ENCODE data around the gene TXNRD3. TPM values are rescaled to one million over a fixed set of nuclear protein-coding genes. Genes with fewer than 3 reads are reported as not detected.

The TXNRD3 gene
- total and polyA plus RNA-seq, 10 donors: 3.7 to 12.9 (median 6.5) TPM

DNA sequence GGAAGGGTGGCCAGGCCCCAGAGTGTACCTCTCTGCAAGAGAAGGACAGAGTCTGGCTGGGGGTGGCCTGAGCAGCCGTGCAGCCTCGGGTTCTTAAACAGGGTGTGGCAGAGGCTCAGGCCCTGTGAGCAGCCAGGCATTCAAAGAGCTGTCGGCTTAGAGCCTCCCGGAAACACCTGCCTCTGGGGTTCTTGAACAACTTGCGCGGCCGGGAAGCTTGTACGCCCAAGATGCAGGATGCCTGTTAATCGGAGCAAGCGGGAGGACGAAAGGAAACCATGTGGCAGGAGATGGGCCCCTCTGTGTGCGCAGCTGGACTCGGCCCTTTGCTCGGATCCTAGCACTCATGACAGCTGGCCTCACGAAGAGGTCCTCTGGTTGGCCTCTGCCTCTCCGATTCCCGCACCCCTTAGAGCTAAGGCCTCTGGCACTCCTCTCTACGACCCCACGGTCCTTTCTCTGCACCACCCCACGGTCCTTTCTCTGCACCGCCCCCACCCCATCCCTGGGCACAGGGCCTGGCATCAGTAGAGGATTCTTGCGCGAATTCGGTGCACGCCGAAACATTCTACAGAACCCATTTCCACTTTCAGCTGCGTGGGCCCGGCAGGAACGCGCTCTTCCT lies 23.9 kb upstream of the TXNRD3 start:
- H3K36me3 ChIP-seq: no peaks in the 10 kb centered on the region
- H3K27me3 ChIP-seq (replicated peaks in 1 of 7): peaks cover 0 to 33% (median 0%) of the 10 kb centered on the region in 7 donors
- WGBS, 5 donors: 19 to 35% (median 29%) methylated on average over 20 to 30 of the region's 30 CpGs
- peak; percentile 70 for DNase-seq
- no peak overlapping the region for H3K27ac ChIP-seq
- intact Hi-C loops (cut with DNase I; ENCODE audit: low total_unique reads): loop anchor here (5.0 kb wide), 1 partner anchor 868 kb away; no protein-coding TSS in a partner anchor
- peaks cover 0 to 11% (median 8%) of the 10 kb centered on the region in 8 donors for H3K9me3 ChIP-seq
- no peak for TF ChIP-seq POLR2AphosphoS5 (IDR thresholded peaks at IDR 0.05)
- no peak for TF ChIP-seq POLR2A (IDR thresholded peaks at IDR 0.05)
- TF ChIP-seq, protein P1, sequence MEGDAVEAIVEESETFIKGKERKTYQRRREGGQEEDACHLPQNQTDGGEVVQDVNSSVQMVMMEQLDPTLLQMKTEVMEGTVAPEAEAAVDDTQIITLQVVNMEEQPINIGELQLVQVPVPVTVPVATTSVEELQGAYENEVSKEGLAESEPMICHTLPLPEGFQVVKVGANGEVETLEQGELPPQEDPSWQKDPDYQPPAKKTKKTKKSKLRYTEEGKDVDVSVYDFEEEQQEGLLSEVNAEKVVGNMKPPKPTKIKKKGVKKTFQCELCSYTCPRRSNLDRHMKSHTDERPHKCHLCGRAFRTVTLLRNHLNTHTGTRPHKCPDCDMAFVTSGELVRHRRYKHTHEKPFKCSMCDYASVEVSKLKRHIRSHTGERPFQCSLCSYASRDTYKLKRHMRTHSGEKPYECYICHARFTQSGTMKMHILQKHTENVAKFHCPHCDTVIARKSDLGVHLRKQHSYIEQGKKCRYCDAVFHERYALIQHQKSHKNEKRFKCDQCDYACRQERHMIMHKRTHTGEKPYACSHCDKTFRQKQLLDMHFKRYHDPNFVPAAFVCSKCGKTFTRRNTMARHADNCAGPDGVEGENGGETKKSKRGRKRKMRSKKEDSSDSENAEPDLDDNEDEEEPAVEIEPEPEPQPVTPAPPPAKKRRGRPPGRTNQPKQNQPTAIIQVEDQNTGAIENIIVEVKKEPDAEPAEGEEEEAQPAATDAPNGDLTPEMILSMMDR (IDR thresholded peaks at IDR 0.05 in 8 of 11, conservative IDR thresholded peaks at IDR 0.05 in 3 of 11): no peak
- H3K4me3 ChIP-seq: peak overlapping the region in 1 of 8 donors; percentile 45
- peaks cover 0 to 28% (median 11%) of the 10 kb centered on the region in 6 donors for H3K4me1 ChIP-seq

GRCh38 chr3:126677862-126678503 lies 23.1 kb upstream of the TXNRD3 start:
- Histone ChIP-seq H3K4me3 (no peak overlapping the region), H3K9me3 (peaks cover 0 to 18% (median 15%) of the 10 kb centered on the region in 8 donors), H3K36me3 (no peaks in the 10 kb centered on the region), H3K27me3 (replicated peaks in 1 of 7) (peaks cover 0 to 33% (median 0%) of the 10 kb centered on the region in 7 donors), H3K27ac (no peak overlapping the region), H3K4me1 (peaks cover 0 to 20% (median 8%) of the 10 kb centered on the region in 6 donors)
- DNase-seq: peak; percentile 51
- TF ChIP-seq, protein P1 (IDR thresholded peaks at IDR 0.05 in 8 of 11, conservative IDR thresholded peaks at IDR 0.05 in 3 of 11): no peak
- no peak for TF ChIP-seq POLR2A (IDR thresholded peaks at IDR 0.05)
- no peak for TF ChIP-seq POLR2AphosphoS5 (IDR thresholded peaks at IDR 0.05)
- WGBS, 5 donors: 85 to 94% (median 88%) methylated on average over 8 to 13 of the region's 13 CpGs
- intact Hi-C loops (cut with DNase I; ENCODE audit: low total_unique reads): loop anchor here (5.0 kb wide), 1 partner anchor 869 kb away; no protein-coding TSS in a partner anchor

DNA sequence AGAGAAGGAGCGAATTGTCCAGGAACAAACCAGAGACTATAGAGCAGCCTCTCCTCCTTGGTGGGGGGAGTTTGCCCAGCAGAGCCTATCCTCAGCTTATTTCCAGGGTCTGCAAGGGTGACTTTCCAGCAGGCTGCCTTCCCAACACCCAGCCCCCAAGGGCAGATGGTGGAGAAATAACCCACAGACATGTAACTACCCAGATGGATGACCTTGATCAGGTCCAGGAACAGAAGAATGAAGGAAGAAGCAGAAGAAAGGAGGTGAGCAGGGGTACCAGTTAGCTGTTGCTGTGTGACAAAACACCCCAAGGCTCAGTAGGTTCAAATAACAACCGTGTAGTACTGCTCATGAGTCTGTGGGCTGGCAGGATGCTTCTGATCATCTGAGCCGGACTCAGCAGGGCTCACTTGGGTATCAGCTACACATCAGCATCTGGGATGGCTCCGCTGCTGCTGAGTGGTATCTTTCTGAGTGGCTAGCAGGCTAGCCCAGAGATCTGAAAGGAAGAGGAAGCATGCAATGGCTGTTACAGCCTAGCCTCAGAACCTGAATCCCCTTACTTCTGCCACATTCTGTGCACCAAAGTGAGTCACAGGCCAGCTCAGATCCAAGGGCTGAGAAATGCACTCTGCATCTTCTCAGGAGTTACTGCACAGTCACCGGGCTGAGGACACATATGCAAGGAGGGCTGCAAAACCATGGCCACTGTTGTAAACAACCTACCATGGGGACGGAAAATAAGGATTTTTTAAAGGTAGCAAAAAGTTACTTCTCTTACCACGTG lies 22.2 kb upstream of the TXNRD3 start:
- Histone ChIP-seq H3K27ac (no peak overlapping the region), H3K27me3 (replicated peaks in 1 of 7) (peaks cover 0 to 33% (median 0%) of the 10 kb centered on the region in 7 donors), H3K4me3 (no peak overlapping the region), H3K36me3 (no peaks in the 10 kb centered on the region), H3K4me1 (peaks cover 0 to 15% (median 8%) of the 10 kb centered on the region in 6 donors), H3K9me3 (peaks cover 0 to 19% (median 15%) of the 10 kb centered on the region in 8 donors)
- TF ChIP-seq, protein P1 (IDR thresholded peaks at IDR 0.05 in 8 of 11, conservative IDR thresholded peaks at IDR 0.05 in 3 of 11): no peak
- TF ChIP-seq POLR2A (IDR thresholded peaks at IDR 0.05) (no peak), POLR2AphosphoS5 (IDR thresholded peaks at IDR 0.05) (no peak)
- intact Hi-C loops (cut with DNase I; ENCODE audit: low total_unique reads): loop anchor here (5.0 kb wide), 1 partner anchor 870 kb away; no protein-coding TSS in a partner anchor
- DNase-seq: no peak
- WGBS, 5 donors: 73 to 90% (median 78%) methylated on average over 7 of the region's 7 CpGs

Data from spleen (tissue), 11 donors.